A549 (cell line): ENCODE measurements around the gene HHIP.

Experiments
- EHMT2 ChIP-seq: fragments of 200-600 bp; sonication (generic); IDR thresholded peaks from 2 replicates; pipeline ENCODE4 v1.6.1; 2016; ENCODE audit warnings: antibody characterized with exemption, low read depth, mild to moderate bottlenecking, moderate library complexity
- GATA3 ChIP-seq: IDR thresholded peaks from 2 replicates; pipeline ENCODE4 v1.6.1; 2012; ENCODE audit warnings: borderline replicate concordance
- JUN ChIP-seq, 2 experiments: fragments of >200 bp; sonication (Bioruptor Twin); formaldehyde crosslinking; IDR thresholded peaks; 2 replicates in 1 of 2; 3 replicates in 1 of 2; pipeline ENCODE4 v1.6.1; 2016 to 2017
- KDM5A ChIP-seq: fragments of 200-600 bp; sonication (generic); IDR thresholded peaks from 2 replicates; pipeline ENCODE4 v1.6.1; 2016; ENCODE audit warnings: antibody characterized with exemption, mild to moderate bottlenecking
- PHF8 ChIP-seq: fragments of 200-600 bp; sonication (generic); IDR thresholded peaks from 2 replicates; pipeline ENCODE4 v1.6.1; 2016; ENCODE audit warnings: low read depth, mild to moderate bottlenecking, antibody characterized with exemption, moderate library complexity, borderline replicate concordance
- POLR2A ChIP-seq: IDR thresholded peaks from 2 replicates; pipeline ENCODE4 v1.6.1; 2012; ENCODE audit warnings: mild to moderate bottlenecking, low read length
- RAD21 ChIP-seq, 2 experiments: fragments of >200 bp in 1 of 2; sonication (Bioruptor Twin) in 1 of 2; formaldehyde crosslinking in 1 of 2; IDR thresholded peaks in 1 of 2; conservative IDR thresholded peaks in 1 of 2; 2 replicates in 1 of 2; 3 replicates in 1 of 2; pipeline ENCODE4 v1.6.1; 2012 to 2018; ENCODE audit warnings: inconsistent platforms in 1 of 2
- RCOR1 ChIP-seq: fragments of 150-350 bp; IDR thresholded peaks from 2 replicates; pipeline ENCODE4 v1.6.1; 2014; ENCODE audit warnings: antibody characterized with exemption, low read length, low read depth
- RFX5 ChIP-seq: fragments of 450-650 bp; IDR thresholded peaks from 2 replicates; pipeline ENCODE4 v1.7.1; 2014; ENCODE audit warnings: antibody characterized with exemption, mild to moderate bottlenecking, moderate library complexity
- RNF2 ChIP-seq: fragments of 200-600 bp; sonication (generic); IDR thresholded peaks from 2 replicates; pipeline ENCODE4 v1.6.1; 2016; ENCODE audit warnings: low read depth, mild to moderate bottlenecking, antibody characterized with exemption, moderate library complexity, borderline replicate concordance
- ZFP36 ChIP-seq: fragments of 450-650 bp; IDR thresholded peaks from 2 replicates; pipeline ENCODE4 v1.6.1; 2014; ENCODE audit warnings: borderline replicate concordance; ENCODE audit not compliant: partially characterized antibody
- TF ChIP-seq, protein P1 (sequence below): fragments of >200 bp; sonication (Bioruptor Twin); formaldehyde crosslinking; IDR thresholded peaks from 3 replicates; pipeline ENCODE4 v1.5.1; 2016
- TF ChIP-seq, protein P2 (sequence below): fragments of 150-350 bp; IDR thresholded peaks from 2 replicates; pipeline ENCODE4 v1.6.1; 2014; ENCODE audit warnings: low read depth, mild to moderate bottlenecking, low read length
- TF ChIP-seq, protein P3 (sequence below): IDR thresholded peaks from 2 replicates; pipeline ENCODE4 v1.6.1; 2012; ENCODE audit warnings: low read depth, borderline replicate concordance

DNA sequence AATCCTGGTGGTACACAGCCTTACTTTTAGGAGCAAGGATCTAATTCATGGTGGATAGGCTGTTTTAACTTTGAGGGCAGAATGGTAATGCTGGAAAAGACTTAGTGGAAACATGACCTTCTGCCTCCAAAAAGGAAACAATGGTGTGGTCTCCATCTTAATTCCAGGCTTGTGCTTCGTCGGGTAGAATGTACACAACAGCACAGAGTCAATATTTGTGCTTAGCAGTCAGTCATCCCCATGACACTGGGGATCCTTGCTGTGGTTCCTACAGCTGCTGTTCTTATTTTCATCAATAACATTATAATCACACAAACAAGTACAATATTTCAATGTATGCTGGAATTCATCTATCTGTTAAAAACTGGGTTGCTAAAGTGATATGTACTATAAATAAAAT, 104.4 kb downstream of the HHIP start:
- TF ChIP-seq, protein P1, sequence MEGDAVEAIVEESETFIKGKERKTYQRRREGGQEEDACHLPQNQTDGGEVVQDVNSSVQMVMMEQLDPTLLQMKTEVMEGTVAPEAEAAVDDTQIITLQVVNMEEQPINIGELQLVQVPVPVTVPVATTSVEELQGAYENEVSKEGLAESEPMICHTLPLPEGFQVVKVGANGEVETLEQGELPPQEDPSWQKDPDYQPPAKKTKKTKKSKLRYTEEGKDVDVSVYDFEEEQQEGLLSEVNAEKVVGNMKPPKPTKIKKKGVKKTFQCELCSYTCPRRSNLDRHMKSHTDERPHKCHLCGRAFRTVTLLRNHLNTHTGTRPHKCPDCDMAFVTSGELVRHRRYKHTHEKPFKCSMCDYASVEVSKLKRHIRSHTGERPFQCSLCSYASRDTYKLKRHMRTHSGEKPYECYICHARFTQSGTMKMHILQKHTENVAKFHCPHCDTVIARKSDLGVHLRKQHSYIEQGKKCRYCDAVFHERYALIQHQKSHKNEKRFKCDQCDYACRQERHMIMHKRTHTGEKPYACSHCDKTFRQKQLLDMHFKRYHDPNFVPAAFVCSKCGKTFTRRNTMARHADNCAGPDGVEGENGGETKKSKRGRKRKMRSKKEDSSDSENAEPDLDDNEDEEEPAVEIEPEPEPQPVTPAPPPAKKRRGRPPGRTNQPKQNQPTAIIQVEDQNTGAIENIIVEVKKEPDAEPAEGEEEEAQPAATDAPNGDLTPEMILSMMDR = no peak
- TF ChIP-seq RNF2 (no peak), PHF8 (no peak), POLR2A (no peak), RFX5 (no peak), ZFP36 (no peak), RAD21 (conservative IDR thresholded peaks at IDR 0.05 in 1 of 2, IDR thresholded peaks at IDR 0.05 in 1 of 2) (no peak), GATA3 (no peak), KDM5A (no peak), RCOR1 (no peak), JUN (IDR thresholded peaks at IDR 0.05) (no peak), EHMT2 (no peak)
- TF ChIP-seq, protein P2, sequence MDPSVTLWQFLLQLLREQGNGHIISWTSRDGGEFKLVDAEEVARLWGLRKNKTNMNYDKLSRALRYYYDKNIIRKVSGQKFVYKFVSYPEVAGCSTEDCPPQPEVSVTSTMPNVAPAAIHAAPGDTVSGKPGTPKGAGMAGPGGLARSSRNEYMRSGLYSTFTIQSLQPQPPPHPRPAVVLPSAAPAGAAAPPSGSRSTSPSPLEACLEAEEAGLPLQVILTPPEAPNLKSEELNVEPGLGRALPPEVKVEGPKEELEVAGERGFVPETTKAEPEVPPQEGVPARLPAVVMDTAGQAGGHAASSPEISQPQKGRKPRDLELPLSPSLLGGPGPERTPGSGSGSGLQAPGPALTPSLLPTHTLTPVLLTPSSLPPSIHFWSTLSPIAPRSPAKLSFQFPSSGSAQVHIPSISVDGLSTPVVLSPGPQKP = no peak
- TF ChIP-seq, protein P3, sequence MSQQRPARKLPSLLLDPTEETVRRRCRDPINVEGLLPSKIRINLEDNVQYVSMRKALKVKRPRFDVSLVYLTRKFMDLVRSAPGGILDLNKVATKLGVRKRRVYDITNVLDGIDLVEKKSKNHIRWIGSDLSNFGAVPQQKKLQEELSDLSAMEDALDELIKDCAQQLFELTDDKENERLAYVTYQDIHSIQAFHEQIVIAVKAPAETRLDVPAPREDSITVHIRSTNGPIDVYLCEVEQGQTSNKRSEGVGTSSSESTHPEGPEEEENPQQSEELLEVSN = no peak
